GM19193 (cell line): ENCODE results near the gene TSHZ1.

Experiments used
- POLR2A ChIP-seq: IDR thresholded peaks from 4 replicates; pipeline ENCODE4 v1.6.1; 2011; ENCODE audit not compliant: insufficient read depth, insufficient read length; ENCODE audit errors: extremely low read depth

Gene TSHZ1

GRCh38 chr18:75221397-75221796, 10.8 kb downstream of the TSHZ1 start:
- TF ChIP-seq POLR2A: no peak

- no peak for TF ChIP-seq POLR2A
Observed at GRCh38 chr18:75221897-75222296, 11.3 kb downstream of the TSHZ1 start.

GRCh38 chr18:75222407-75222806, 11.8 kb downstream of the TSHZ1 start:
- no peak for TF ChIP-seq POLR2A

GRCh38 chr18:75223687-75224347, 13.2 kb downstream of the TSHZ1 start:
- TF ChIP-seq POLR2A: no peak

- no peak for TF ChIP-seq POLR2A
Observed at GRCh38 chr18:75226286-75226955, 15.8 kb downstream of the TSHZ1 start.

- TF ChIP-seq POLR2A: no peak
Observed at GRCh38 chr18:75226956-75227316, 16.3 kb downstream of the TSHZ1 start.

- no peak for TF ChIP-seq POLR2A
Observed at GRCh38 chr18:75227535-75228296, 17.1 kb downstream of the TSHZ1 start.

- TF ChIP-seq POLR2A: no peak
Observed at GRCh38 chr18:75228967-75229366, 18.4 kb downstream of the TSHZ1 start.

- TF ChIP-seq POLR2A: no peak
Observed at GRCh38 chr18:75229437-75229836, 18.8 kb downstream of the TSHZ1 start.

- no peak for TF ChIP-seq POLR2A
Observed at GRCh38 chr18:75230163-75231052, 19.8 kb downstream of the TSHZ1 start.

GRCh38 chr18:75231053-75231406, 20.4 kb downstream of the TSHZ1 start:
- no peak for TF ChIP-seq POLR2A

- TF ChIP-seq POLR2A: no peak
Observed at GRCh38 chr18:75234901-75235300, 24.3 kb downstream of the TSHZ1 start.

GRCh38 chr18:75235896-75236295, 25.3 kb downstream of the TSHZ1 start:
- TF ChIP-seq POLR2A: no peak

GRCh38 chr18:75238100-75238499, 27.5 kb downstream of the TSHZ1 start:
- TF ChIP-seq POLR2A: no peak

GRCh38 chr18:75238786-75239185, 28.2 kb downstream of the TSHZ1 start:
- no peak for TF ChIP-seq POLR2A
